ENCODE measurements around the gene UBE2D2. TPM values are rescaled to one million over a fixed set of nuclear protein-coding genes. Genes with fewer than 3 reads are reported as not detected.

Gene UBE2D2
- total and polyA plus RNA-seq, 2 of the 13 experiments (the other 11 are each of a cell fraction or from before 2014, with no cell fraction given) = 79.1 to 109 TPM

- TF ChIP-seq SP1 (IDR thresholded peaks at IDR 0.05) (no peak), SP1 (CRISPR knock-in tag; IDR thresholded peaks at IDR 0.05) (no peak), KAT7 (CRISPR knock-in tag; IDR thresholded peaks at IDR 0.05; ENCODE audit: borderline replicate concordance) (no peak), IKZF5 (CRISPR knock-in tag; IDR thresholded peaks at IDR 0.05) (no peak), BCL3 (CRISPR knock-in tag; IDR thresholded peaks at IDR 0.05) (no peak), ZNF619 (CRISPR knock-in tag; IDR thresholded peaks at IDR 0.05) (no peak), PHF21A (CRISPR knock-in tag; IDR thresholded peaks at IDR 0.05) (no peak)
These were observed 69.7 kb downstream of the UBE2D2 start (continued) for GRCh38 chr5:139630855-139631254.

- TF ChIP-seq PRDM10 (CRISPR knock-in tag; IDR thresholded peaks at IDR 0.05; ENCODE audit: low read depth) = peak; percentile 84; the same call in 1 of the 2 replicates
- no peak for TF ChIP-seq ZBTB20 (CRISPR knock-in tag; IDR thresholded peaks at IDR 0.05; ENCODE audit: borderline replicate concordance, low read depth)
- TF ChIP-seq ZNF644 (CRISPR knock-in tag; IDR thresholded peaks at IDR 0.05; ENCODE audit: low read depth) = peak; percentile 71; the same call in 1 of the 2 replicates
- 0 out of 2 replicates have a peak, but pooled peaks have one; percentile 21 for TF ChIP-seq CEBPB (IDR thresholded peaks at IDR 0.05; ENCODE audit: borderline replicate concordance, low read depth, low read length)
- TF ChIP-seq RBM22 (optimal IDR thresholded peaks at IDR 0.05; ENCODE audit: low read length) = peak; percentile 67
- TF ChIP-seq ZGPAT (CRISPR knock-in tag; IDR thresholded peaks at IDR 0.05) = 0 out of 2 replicates have a peak, but pooled peaks have one; percentile 10
- no peak for TF ChIP-seq ZMYM4 (CRISPR knock-in tag; IDR thresholded peaks at IDR 0.05)
- TF ChIP-seq CEBPG (CRISPR knock-in tag; IDR thresholded peaks at IDR 0.05) = peak; percentile 54; the same call in 1 of the 2 replicates
- TF ChIP-seq CHCHD3 (CRISPR knock-in tag; IDR thresholded peaks at IDR 0.05) = no peak
- peaks cover 4 to 29% of the 10 kb centered on the region in 2 experiments for H3K36me3 ChIP-seq (replicated peaks in 1 of 2; ENCODE audit: control insufficient read depth in 1 of 2, insufficient read depth in 2 of 2, low read length in 2 of 2)
- no peak for FAIRE-seq
- no peak overlapping the region for H3K4me2 ChIP-seq (ENCODE audit: low read depth, low read length)
- H3K9me3 ChIP-seq (ENCODE audit: low read length) = no peaks in the 10 kb centered on the region
- H3K4me3 ChIP-seq (replicated peaks in 1 of 3; ENCODE audit: insufficient read depth in 1 of 3, low read depth in 2 of 3, low read length in 3 of 3) = no peak overlapping the region
- no peaks in the 10 kb centered on the region for H4K20me1 ChIP-seq (ENCODE audit: insufficient read depth, low read length)
- no peak overlapping the region for H2AFZ ChIP-seq (ENCODE audit: low read length)
- no peak overlapping the region for H3K9ac ChIP-seq (ENCODE audit: insufficient read depth, low read depth, low read length)
- BruUV-seq (replicated peaks) = no TSS peak
- H3K4me1 ChIP-seq (ENCODE audit: insufficient read depth, low read length) = peaks cover 41% of the 10 kb centered on the region
- ChIA-PET CTCF (ENCODE audit: low intra/inter-chr PET ratio, low total read pairs) (interaction anchor here (1.2 to 2.5 kb wide), 2 partner anchors 113 to 134 kb away, joined by 3 to 54 read pairs; no protein-coding TSS in a partner anchor), POLR2A (interaction anchor here (0.9 to 1.2 kb wide), 3 partner anchors 56 to 102 kb away, joined by 3 to 5 read pairs (median 4); partner anchors contain the start of gene UBE2D2)
- no peaks in the 10 kb centered on the region for H3K79me2 ChIP-seq (ENCODE audit: insufficient read depth, low read length)
- no peaks in the 10 kb centered on the region for H3K27me3 ChIP-seq (ENCODE audit: control insufficient read depth in 1 of 2, insufficient read depth in 2 of 2, low read length in 2 of 2)
- DNase-seq (ENCODE audit: low spot score) = no peak
- WGBS (ENCODE audit: low lambda C conversion rate) = 72% methylated on average over 3 of the region's 3 CpGs
- no peak for ATAC-seq
- H3K27ac ChIP-seq (ENCODE audit: extremely low read length, insufficient read depth, low read length) = no peak overlapping the region
- in situ Hi-C loops (cut with HindIII; ENCODE audit: extremely low pct_ligation_motif_present, low pct_unique_long_range_greater_than_20kb) = loop anchor here (25.0 kb wide), 1 partner anchor 331 kb away; no protein-coding TSS in a partner anchor
- intact Hi-C loops (cut with micrococcal nuclease; ENCODE audit: unreplicated experiment) = loop anchor here (10.0 kb wide), 1 partner anchor 213 kb away; no protein-coding TSS in a partner anchor
These were observed 70.5 kb downstream of the UBE2D2 start for GRCh38 chr5:139631520-139632165.
